ENCODE results near the gene AHSP.
"Not testable (repeated sequence)": the region's sequence is repeated elsewhere in the genome, so short reads cannot be mapped to it uniquely, and the experiment has no call there.

The AHSP gene

GRCh38 chr16:31529108-31529936 is 1.6 kb downstream of the AHSP start:
- DNase-seq (ENCODE audit: extremely low spot score, insufficient read length, low read depth): no peak
- FAIRE-seq: no peak

- DNase-seq (ENCODE audit: extremely low spot score, insufficient read length, low read depth): no peak
Observed at GRCh38 chr16:31529937-31530312, 2.2 kb downstream of the AHSP start.

GRCh38 chr16:31530405-31530804 is 2.7 kb downstream of the AHSP start:
- FAIRE-seq (no peak), DNase-seq (ENCODE audit: extremely low spot score, insufficient read length, low read depth) (no peak)

More at GRCh38 chr16:31529937-31530312, 2.2 kb downstream of the AHSP start:
- no peak for FAIRE-seq

GRCh38 chr16:31531096-31531495 is 3.4 kb downstream of the AHSP start:
- no peak for FAIRE-seq
- DNase-seq (ENCODE audit: extremely low spot score, insufficient read length, low read depth): no peak

GRCh38 chr16:31532120-31532519 is 4.4 kb downstream of the AHSP start:
- no peak for FAIRE-seq

GRCh38 chr16:31532896-31533295 is 5.2 kb downstream of the AHSP start:
- DNase-seq (ENCODE audit: extremely low spot score, insufficient read length, low read depth) (no peak), FAIRE-seq (no peak)

More at GRCh38 chr16:31532120-31532519, 4.4 kb downstream of the AHSP start:
- no peak for DNase-seq (ENCODE audit: extremely low spot score, insufficient read length, low read depth)

- FAIRE-seq (no peak), DNase-seq (ENCODE audit: extremely low spot score, insufficient read length, low read depth) (no peak)
Observed at GRCh38 chr16:31535737-31536136, 8.0 kb downstream of the AHSP start.

- FAIRE-seq (no peak), DNase-seq (ENCODE audit: extremely low spot score, insufficient read length, low read depth) (no peak)
Observed at GRCh38 chr16:31536804-31537361, 9.2 kb downstream of the AHSP start.

- FAIRE-seq (no peak), DNase-seq (ENCODE audit: extremely low spot score, insufficient read length, low read depth) (no peak)
Observed at GRCh38 chr16:31537362-31538242, 9.9 kb downstream of the AHSP start.

GRCh38 chr16:31538243-31538598 is 10.5 kb downstream of the AHSP start:
- not testable (repeated sequence) for DNase-seq (ENCODE audit: extremely low spot score, insufficient read length, low read depth); FAIRE-seq

- not testable (repeated sequence) for DNase-seq (ENCODE audit: extremely low spot score, insufficient read length, low read depth); FAIRE-seq
Observed at GRCh38 chr16:31539762-31540161, 12.1 kb downstream of the AHSP start.

GRCh38 chr16:31542763-31543162 is 15.1 kb downstream of the AHSP start:
- DNase-seq (ENCODE audit: extremely low spot score, insufficient read length, low read depth) (no peak), FAIRE-seq (no peak)

- DNase-seq (ENCODE audit: extremely low spot score, insufficient read length, low read depth) (no peak), FAIRE-seq (no peak)
Observed at GRCh38 chr16:31561426-31562233, 33.9 kb downstream of the AHSP start.

- DNase-seq (ENCODE audit: extremely low spot score, insufficient read length, low read depth) (no peak), FAIRE-seq (no peak)
Observed at GRCh38 chr16:31568577-31569359, 41.1 kb downstream of the AHSP start.

- DNase-seq (ENCODE audit: extremely low spot score, insufficient read length, low read depth): no peak
- no peak for FAIRE-seq
Observed at GRCh38 chr16:31569360-31569717, 41.6 kb downstream of the AHSP start.

- FAIRE-seq (no peak), DNase-seq (ENCODE audit: extremely low spot score, insufficient read length, low read depth) (no peak)
Observed at GRCh38 chr16:31572821-31573220, 45.1 kb downstream of the AHSP start.

GRCh38 chr16:31574159-31574558 is 46.5 kb downstream of the AHSP start:
- not testable (repeated sequence) for DNase-seq (ENCODE audit: extremely low spot score, insufficient read length, low read depth); FAIRE-seq

GRCh38 chr16:31577411-31577810 is 49.7 kb downstream of the AHSP start:
- no peak for FAIRE-seq

More at GRCh38 chr16:31577411-31577810, 49.7 kb downstream of the AHSP start:
- no peak for DNase-seq (ENCODE audit: extremely low spot score, insufficient read length, low read depth)

Measured in GM18507 (cell line).